Measurements from ENCODE around the gene C12orf75. TPM values are rescaled to one million over a fixed set of nuclear protein-coding genes. Genes with fewer than 3 reads are reported as not detected.

Gene C12orf75
- total RNA-seq, 4 donors from 2014 or later = 17.4 to 28.5 (median 25.3) TPM

DNA sequence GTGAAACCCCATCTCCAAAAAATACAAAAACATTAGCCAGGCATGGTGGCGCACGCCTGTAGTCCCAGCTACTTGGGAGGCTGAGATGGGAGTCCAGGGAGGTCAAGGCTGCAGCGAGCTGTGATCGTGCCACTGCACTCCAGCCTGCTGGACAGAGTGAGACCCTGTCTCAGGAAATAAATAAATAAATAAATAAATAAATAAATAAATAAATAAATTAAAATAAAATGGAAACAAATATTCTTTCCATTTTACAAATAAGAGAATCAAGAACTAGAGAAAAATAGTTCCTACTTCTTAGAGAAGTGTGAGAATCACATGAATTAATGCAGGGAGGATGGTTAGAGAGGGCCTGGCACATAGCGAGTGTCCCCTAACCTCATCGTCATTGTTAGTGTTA, 53.7 kb downstream of the C12orf75 start:
- H3K4me3 ChIP-seq = no peak overlapping the region
- peaks cover 10% of the 10 kb centered on the region for H3K4me1 ChIP-seq
- H3K9me3 ChIP-seq = no peaks in the 10 kb centered on the region
- TF ChIP-seq EP300 (IDR thresholded peaks at IDR 0.05) (no peak), POLR2AphosphoS5 (IDR thresholded peaks at IDR 0.05) (no peak), POLR2A (IDR thresholded peaks at IDR 0.05) (no peak)
- TF ChIP-seq, protein P1, sequence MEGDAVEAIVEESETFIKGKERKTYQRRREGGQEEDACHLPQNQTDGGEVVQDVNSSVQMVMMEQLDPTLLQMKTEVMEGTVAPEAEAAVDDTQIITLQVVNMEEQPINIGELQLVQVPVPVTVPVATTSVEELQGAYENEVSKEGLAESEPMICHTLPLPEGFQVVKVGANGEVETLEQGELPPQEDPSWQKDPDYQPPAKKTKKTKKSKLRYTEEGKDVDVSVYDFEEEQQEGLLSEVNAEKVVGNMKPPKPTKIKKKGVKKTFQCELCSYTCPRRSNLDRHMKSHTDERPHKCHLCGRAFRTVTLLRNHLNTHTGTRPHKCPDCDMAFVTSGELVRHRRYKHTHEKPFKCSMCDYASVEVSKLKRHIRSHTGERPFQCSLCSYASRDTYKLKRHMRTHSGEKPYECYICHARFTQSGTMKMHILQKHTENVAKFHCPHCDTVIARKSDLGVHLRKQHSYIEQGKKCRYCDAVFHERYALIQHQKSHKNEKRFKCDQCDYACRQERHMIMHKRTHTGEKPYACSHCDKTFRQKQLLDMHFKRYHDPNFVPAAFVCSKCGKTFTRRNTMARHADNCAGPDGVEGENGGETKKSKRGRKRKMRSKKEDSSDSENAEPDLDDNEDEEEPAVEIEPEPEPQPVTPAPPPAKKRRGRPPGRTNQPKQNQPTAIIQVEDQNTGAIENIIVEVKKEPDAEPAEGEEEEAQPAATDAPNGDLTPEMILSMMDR (IDR thresholded peaks at IDR 0.05) = no peak
- H3K27ac ChIP-seq = no peak overlapping the region
- H3K36me3 ChIP-seq = no peaks in the 10 kb centered on the region
- DNase-seq (ENCODE audit: low spot score in 2 of 2) = no peak
- 95% methylated on average over 6 of the region's 6 CpGs for WGBS
- no peaks in the 10 kb centered on the region for H3K27me3 ChIP-seq

DNA sequence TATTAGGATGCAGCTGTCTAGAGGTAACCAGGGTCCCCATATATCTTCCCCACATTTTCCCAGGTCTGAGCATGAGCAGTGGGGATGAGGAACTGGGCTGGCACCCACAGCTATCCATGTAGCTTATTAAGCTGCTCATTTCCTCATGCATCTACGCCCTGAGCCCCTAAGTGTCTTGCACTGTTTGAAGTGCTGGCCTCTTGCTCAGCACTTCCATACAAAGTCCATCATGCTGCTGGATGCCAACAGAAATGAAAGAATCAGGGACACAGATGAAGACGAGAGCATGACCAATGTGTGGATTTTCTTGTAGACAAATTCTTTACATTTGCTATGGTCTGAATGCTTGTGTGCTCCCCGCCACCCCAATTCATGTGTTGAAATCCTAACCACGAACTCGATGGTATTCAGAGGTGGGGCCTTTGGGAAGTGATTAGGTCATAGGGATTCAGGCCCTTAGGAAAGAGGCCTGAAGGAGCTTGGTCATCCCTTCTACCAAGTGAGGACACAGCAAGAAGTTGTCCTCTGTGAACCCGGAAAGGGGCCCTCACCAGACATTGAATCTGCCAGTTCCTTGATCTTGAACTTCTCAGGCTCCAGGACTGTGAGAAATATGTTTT, 54.5 kb downstream of the C12orf75 start:
- Histone ChIP-seq H3K4me1 (peaks cover 10% of the 10 kb centered on the region), H3K9me3 (no peaks in the 10 kb centered on the region), H3K27me3 (no peaks in the 10 kb centered on the region), H3K4me3 (no peak overlapping the region), H3K27ac (no peak overlapping the region), H3K36me3 (no peaks in the 10 kb centered on the region)
- TF ChIP-seq POLR2AphosphoS5 (IDR thresholded peaks at IDR 0.05) = no peak
- TF ChIP-seq POLR2A (IDR thresholded peaks at IDR 0.05) = no peak
- TF ChIP-seq EP300 (IDR thresholded peaks at IDR 0.05) = no peak
- TF ChIP-seq, protein P1 (IDR thresholded peaks at IDR 0.05) = no peak
- WGBS = 86% methylated on average over 6 of the region's 6 CpGs
- no peak for DNase-seq (ENCODE audit: low spot score in 2 of 2)

- H3K27ac ChIP-seq = no peak overlapping the region
- no peaks in the 10 kb centered on the region for H3K9me3 ChIP-seq
- H3K27me3 ChIP-seq = no peaks in the 10 kb centered on the region
- TF ChIP-seq POLR2A (IDR thresholded peaks at IDR 0.05) (no peak), EP300 (IDR thresholded peaks at IDR 0.05) (no peak), POLR2AphosphoS5 (IDR thresholded peaks at IDR 0.05) (no peak)
- TF ChIP-seq, protein P1 (IDR thresholded peaks at IDR 0.05) = no peak
- H3K4me1 ChIP-seq = peaks cover 10% of the 10 kb centered on the region
- WGBS = 95% methylated on average over 3 of the region's 3 CpGs
- no peak for DNase-seq (ENCODE audit: low spot score in 2 of 2)
- no peak overlapping the region for H3K4me3 ChIP-seq
- H3K36me3 ChIP-seq = no peaks in the 10 kb centered on the region
Measured at GRCh38 chr12:105386431-105386830, 55.9 kb downstream of the C12orf75 start.

DNA sequence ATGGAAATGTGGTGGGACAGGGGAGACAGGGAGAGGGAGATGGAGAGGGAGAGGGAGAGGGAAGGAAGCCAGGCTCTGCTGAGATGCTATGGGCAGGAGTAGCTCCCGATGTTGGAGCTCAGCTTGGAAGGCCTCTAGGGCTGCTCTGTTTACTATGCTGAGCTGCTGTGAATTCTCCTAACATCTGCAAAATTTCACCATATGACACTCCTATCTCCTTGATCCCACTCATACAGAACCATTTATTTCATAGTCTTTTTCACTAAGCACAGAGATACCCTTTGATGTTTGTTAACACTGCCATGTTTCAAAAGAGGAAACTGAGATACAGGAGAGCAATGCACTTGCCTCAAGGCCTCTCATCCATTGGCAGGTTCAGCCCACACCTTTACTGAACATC, 60.7 kb downstream of the C12orf75 start:
- WGBS = 89% methylated on average over 1 of the region's 1 CpG
- Histone ChIP-seq H3K27me3 (no peaks in the 10 kb centered on the region), H3K4me1 (peaks cover 6% of the 10 kb centered on the region), H3K27ac (no peak overlapping the region), H3K9me3 (no peaks in the 10 kb centered on the region), H3K4me3 (no peak overlapping the region), H3K36me3 (no peaks in the 10 kb centered on the region)
- no peak for TF ChIP-seq POLR2AphosphoS5 (IDR thresholded peaks at IDR 0.05)
- no peak for TF ChIP-seq EP300 (IDR thresholded peaks at IDR 0.05)
- no peak for TF ChIP-seq POLR2A (IDR thresholded peaks at IDR 0.05)
- TF ChIP-seq, protein P1 (IDR thresholded peaks at IDR 0.05) = no peak
- no peak for DNase-seq (ENCODE audit: low spot score in 2 of 2)

DNA sequence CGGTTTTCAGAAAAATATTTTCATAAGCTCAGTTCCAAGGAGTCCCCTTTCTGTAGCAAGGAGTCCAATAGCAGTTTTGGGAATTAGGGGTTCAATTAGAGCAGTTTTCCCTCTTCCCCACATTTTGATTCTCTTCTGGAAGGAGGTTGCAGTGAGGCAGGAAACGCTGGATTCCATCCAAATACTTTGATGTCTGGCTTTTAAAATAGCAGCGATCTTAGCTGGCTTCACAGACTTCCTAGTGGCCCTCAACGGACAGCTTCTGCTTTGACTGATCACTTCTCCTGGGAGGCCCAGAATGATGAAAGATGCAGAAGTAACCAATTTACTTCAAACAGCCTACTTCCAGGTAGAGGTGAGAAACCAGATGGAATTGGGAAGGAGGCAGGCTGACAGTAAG, 63.1 kb downstream of the C12orf75 start:
- no peak for DNase-seq (ENCODE audit: low spot score in 2 of 2)
- H3K27me3 ChIP-seq = no peaks in the 10 kb centered on the region
- H3K9me3 ChIP-seq = no peaks in the 10 kb centered on the region
- no peak for TF ChIP-seq POLR2A (IDR thresholded peaks at IDR 0.05)
- no peak overlapping the region for H3K27ac ChIP-seq
- peaks cover 6% of the 10 kb centered on the region for H3K4me1 ChIP-seq
- WGBS = 28% methylated on average over 4 of the region's 4 CpGs
- no peak overlapping the region for H3K4me3 ChIP-seq
- no peaks in the 10 kb centered on the region for H3K36me3 ChIP-seq

- peaks cover 6% of the 10 kb centered on the region for H3K4me1 ChIP-seq
- 60% methylated on average over 1 of the region's 1 CpG for WGBS
Measured at GRCh38 chr12:105396024-105396423, 65.5 kb downstream of the C12orf75 start.

More at GRCh38 chr12:105396024-105396423, 65.5 kb downstream of the C12orf75 start:
- Histone ChIP-seq H3K27me3 (no peaks in the 10 kb centered on the region), H3K4me3 (no peak overlapping the region), H3K9me3 (no peaks in the 10 kb centered on the region), H3K27ac (no peak overlapping the region), H3K36me3 (no peaks in the 10 kb centered on the region)
- TF ChIP-seq, protein P1 (IDR thresholded peaks at IDR 0.05) = no peak
- TF ChIP-seq POLR2A (IDR thresholded peaks at IDR 0.05) (no peak), POLR2AphosphoS5 (IDR thresholded peaks at IDR 0.05) (no peak), EP300 (IDR thresholded peaks at IDR 0.05) (no peak)
- no peak for DNase-seq (ENCODE audit: low spot score in 2 of 2)
